Lower lobe of right lung (tissue), 2 donors: ENCODE results near the gene CALD1. TPM values are rescaled to one million over a fixed set of nuclear protein-coding genes. Genes with fewer than 3 reads are reported as not detected.

ENCODE experiments used
- ATAC-seq, 2 donors: fragments of 200-7000 bp; cut with Tn5 transposase; one replicate each; pipeline ENCODE4 v1.9.1; 2020 to 2022; ENCODE audit warnings: mild to moderate bottlenecking in 2 of 2, moderate library complexity in 2 of 2
- DNase-seq: peaks from one replicate; pipeline ENCODE4 v3.0.0-alpha.2; 2020
- H3K27ac ChIP-seq: fragments of 200-600 bp; one replicate; pipeline ENCODE4 v1.8.0; 2022
- H3K27me3 ChIP-seq: fragments of 200-600 bp; one replicate; pipeline ENCODE4 v1.8.0; 2022; ENCODE audit warnings: low read depth
- H3K36me3 ChIP-seq: fragments of 200-600 bp; one replicate; pipeline ENCODE4 v1.8.0; 2022; ENCODE audit warnings: mild to moderate bottlenecking
- H3K4me1 ChIP-seq: fragments of 200-600 bp; one replicate; pipeline ENCODE4 v1.8.0; 2022
- H3K4me3 ChIP-seq: fragments of 200-600 bp; one replicate; pipeline ENCODE4 v1.8.0; 2022; ENCODE audit warnings: mild to moderate bottlenecking
- H3K9me3 ChIP-seq: fragments of 200-600 bp; one replicate; pipeline ENCODE4 v1.8.0; 2022
- intact Hi-C: fragments of 100-400 bp; cut with DNase I; formaldehyde crosslinking; loops from one replicate; pipeline ENCODE4 v1.11.0; 2022
- total RNA-seq: library from RNA; stranded (reverse); fragmentation: NEBNext Ultra II Directional; extraction: Animal tissue kit (Norgen Biotek cat#: 25700); gene quantifications from one replicate; pipeline ENCODE4 v1.2.1, GENCODE V29; 2021
- TF ChIP-seq, protein P1 (sequence below): fragments of 200-600 bp; IDR thresholded peaks from one replicate; pipeline ENCODE4 v1.8.0; 2022; ENCODE audit warnings: antibody characterized with exemption, mild to moderate bottlenecking
- donor health status: DM: no; HTN: yes; CAD: no; lungs with severe emphysema.

CALD1 gene
- total RNA-seq, 1 donor from 2014 or later, result 140 TPM

DNA sequence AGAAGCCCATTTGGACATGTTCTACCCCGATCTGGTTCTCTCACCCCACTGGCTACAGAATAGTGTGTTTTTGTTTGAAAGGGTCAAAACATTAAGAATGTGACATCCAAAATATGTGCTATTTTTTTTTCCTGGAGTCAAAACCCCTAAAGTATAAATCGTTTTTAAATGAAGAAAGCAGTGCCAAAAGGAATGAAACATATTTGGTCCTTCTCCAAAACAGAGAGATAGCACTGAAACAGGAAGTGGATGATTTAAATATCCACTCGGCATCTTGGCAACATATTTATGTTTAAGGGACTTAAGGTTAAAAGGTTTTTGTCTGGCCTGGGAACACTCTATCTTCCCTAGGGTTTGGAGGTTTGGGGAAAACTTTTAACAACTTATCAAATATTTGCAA lies 32.3 kb downstream of the CALD1 start:
- no peak overlapping the region for H3K4me3 ChIP-seq
- ATAC-seq (no peak), DNase-seq (no peak)
- no peaks in the 10 kb centered on the region for H3K9me3 ChIP-seq
- TF ChIP-seq, protein P1, sequence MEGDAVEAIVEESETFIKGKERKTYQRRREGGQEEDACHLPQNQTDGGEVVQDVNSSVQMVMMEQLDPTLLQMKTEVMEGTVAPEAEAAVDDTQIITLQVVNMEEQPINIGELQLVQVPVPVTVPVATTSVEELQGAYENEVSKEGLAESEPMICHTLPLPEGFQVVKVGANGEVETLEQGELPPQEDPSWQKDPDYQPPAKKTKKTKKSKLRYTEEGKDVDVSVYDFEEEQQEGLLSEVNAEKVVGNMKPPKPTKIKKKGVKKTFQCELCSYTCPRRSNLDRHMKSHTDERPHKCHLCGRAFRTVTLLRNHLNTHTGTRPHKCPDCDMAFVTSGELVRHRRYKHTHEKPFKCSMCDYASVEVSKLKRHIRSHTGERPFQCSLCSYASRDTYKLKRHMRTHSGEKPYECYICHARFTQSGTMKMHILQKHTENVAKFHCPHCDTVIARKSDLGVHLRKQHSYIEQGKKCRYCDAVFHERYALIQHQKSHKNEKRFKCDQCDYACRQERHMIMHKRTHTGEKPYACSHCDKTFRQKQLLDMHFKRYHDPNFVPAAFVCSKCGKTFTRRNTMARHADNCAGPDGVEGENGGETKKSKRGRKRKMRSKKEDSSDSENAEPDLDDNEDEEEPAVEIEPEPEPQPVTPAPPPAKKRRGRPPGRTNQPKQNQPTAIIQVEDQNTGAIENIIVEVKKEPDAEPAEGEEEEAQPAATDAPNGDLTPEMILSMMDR, result no peak
- H3K27ac ChIP-seq, result peak overlapping the region; percentile 9
- H3K4me1 ChIP-seq, result peaks cover 30% of the 10 kb centered on the region
- no peaks in the 10 kb centered on the region for H3K36me3 ChIP-seq
- H3K27me3 ChIP-seq, result no peaks in the 10 kb centered on the region
- intact Hi-C loops, result no loop called here

DNA sequence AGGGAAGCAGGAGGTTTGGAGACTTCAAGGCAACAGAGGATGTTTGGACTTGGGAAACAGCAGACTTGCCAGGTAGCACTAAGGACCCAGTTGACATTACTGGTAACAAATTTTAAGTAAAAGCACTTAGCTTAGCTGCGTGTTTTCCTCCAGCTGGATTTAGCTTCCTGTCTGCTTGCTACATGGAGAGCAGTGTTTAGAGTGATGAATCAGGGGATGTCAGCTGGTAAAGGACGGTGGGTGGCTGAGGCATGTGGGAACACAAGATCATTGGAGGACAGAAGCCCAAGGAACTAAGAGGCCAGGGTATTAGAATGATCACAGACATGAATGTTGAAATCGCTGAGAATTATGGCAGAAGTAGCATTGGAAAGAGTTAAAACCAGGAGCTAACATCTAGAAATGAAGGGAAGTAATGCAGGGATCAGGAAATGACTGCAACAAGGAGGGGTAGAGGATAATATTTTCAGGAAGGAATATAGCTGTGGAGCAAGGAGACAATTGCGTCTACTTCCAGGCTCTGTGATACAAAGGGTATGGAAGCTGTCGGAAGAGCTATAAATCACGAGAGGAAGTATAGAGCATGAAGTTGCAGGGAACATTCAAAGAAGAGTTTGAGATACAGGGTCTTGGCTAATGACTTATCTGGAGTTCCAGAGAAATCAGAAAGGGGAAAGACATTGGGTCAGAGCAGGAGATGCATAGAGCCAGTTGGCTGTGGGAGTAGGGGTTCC lies 34.4 kb downstream of the CALD1 start:
- TF ChIP-seq, protein P1, result no peak
- H3K36me3 ChIP-seq, result no peaks in the 10 kb centered on the region
- no peak for ATAC-seq
- intact Hi-C loops, result no loop called here
- H3K9me3 ChIP-seq, result no peaks in the 10 kb centered on the region
- H3K4me3 ChIP-seq, result no peak overlapping the region
- peaks cover 30% of the 10 kb centered on the region for H3K4me1 ChIP-seq
- peak overlapping the region; percentile 8 for H3K27ac ChIP-seq
- no peak for DNase-seq
- H3K27me3 ChIP-seq, result no peaks in the 10 kb centered on the region

DNA sequence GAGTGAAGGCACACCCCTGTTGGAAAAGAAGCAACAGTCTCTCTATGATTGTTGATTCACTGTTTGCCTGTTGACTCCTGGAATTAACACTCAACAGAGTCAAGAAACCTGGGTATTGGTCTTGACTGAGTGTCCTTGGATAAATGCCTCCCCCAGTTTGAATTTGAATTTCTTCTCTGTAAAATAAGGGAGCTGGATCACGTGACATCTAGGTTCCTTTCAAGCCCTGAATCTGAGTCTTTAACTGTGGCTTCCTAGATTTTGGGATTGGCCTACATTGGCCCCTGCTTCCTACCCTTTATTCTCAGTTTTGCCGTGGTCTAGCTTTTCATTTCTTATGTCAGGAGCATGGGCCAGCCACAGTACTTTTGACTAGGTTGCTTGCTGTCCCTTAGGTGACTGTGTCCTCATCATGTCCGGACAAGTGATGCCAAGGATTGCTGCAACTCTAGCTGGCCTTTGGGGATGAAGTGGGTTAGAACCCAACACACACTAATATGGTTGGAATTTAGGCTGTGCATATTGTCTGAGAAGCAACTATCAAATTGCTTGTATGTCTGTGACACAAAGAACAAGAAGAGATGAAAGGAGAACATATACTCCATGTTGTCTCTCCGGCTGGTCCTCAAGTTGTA lies 35.4 kb downstream of the CALD1 start:
- Histone ChIP-seq H3K36me3 (no peaks in the 10 kb centered on the region), H3K4me1 (peaks cover 30% of the 10 kb centered on the region), H3K27ac (peak overlapping the region; percentile 26), H3K4me3 (no peak overlapping the region), H3K27me3 (no peaks in the 10 kb centered on the region), H3K9me3 (no peaks in the 10 kb centered on the region)
- ATAC-seq, result no peak
- no peak for DNase-seq
- intact Hi-C loops, result no loop called here
- TF ChIP-seq, protein P1, result no peak

DNA sequence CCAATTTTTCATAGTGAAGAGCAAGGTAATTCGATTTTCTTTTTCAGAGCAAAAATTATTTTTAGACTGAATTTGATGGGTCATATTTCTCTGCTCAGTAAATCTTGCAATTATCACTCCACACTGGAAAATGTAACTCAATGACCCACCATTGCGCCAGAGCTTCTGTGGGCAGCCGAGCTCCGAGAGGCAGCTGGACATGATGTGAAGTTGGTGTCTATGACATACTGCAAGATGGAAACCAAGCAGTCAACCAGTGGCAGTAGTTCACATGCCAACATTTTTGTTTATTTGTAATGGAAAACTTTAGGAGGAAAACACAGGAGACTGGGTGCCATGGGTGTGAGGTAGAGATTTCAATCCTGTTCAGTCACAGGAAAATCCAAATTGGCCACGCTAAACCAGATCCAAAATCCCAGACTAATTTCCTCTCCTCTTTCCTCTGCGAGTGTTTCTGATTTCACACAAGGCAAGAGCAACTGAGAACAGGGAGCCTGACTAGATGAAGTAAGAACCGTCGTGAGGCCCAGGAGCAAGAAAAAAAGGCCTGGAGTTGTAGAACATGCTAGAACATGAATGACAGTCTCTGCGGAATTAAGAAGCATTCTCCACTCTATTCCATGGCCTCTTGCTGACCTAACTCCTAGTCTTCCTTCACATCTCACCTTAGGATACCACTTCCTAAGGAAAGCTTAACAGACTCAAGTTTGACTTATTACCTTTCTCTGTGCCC lies 39.3 kb downstream of the CALD1 start:
- DNase-seq (no peak), ATAC-seq (no peak)
- Histone ChIP-seq H3K4me1 (peaks cover 4% of the 10 kb centered on the region), H3K36me3 (no peaks in the 10 kb centered on the region), H3K27ac (no peak overlapping the region), H3K27me3 (no peaks in the 10 kb centered on the region), H3K4me3 (no peak overlapping the region), H3K9me3 (no peaks in the 10 kb centered on the region)
- intact Hi-C loops, result no loop called here
- TF ChIP-seq, protein P1, result no peak

DNA sequence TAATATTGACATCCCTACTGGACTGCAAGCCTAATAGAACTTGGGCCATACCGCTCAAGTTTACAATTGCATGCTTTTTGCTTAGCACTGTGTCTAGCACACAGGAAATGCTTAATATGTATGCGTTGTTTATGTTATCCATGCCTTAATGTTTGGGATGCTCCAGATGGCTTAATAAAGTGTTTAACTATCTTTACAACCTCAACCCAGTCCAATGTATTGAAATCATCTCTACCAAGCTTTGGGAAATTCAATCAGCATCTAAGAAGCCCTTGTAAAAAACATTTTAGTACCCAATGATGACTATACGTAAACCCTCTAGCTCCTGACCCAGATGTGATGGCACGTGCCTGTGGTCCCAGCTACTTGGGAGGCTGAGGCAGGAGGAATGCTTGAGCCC lies 40.0 kb downstream of the CALD1 start:
- no peaks in the 10 kb centered on the region for H3K27me3 ChIP-seq
- no peaks in the 10 kb centered on the region for H3K9me3 ChIP-seq
- H3K4me3 ChIP-seq, result no peak overlapping the region
- intact Hi-C loops, result no loop called here
- no peak overlapping the region for H3K27ac ChIP-seq
- TF ChIP-seq, protein P1, result no peak
- no peaks in the 10 kb centered on the region for H3K36me3 ChIP-seq
- H3K4me1 ChIP-seq, result no peaks in the 10 kb centered on the region
- no peak for DNase-seq
- ATAC-seq, result no peak
